HPDE6-E6E7 (cell line): ENCODE results near the gene P4HA2.

ENCODE experiments used
- DNase-seq: peaks from one replicate; pipeline ENCODE4 v3.0.0; 2011; ENCODE audit warnings: missing footprints; ENCODE audit errors: extremely low spot score

The P4HA2 gene

GRCh38 chr5:132250547-132250946, 22.9 kb upstream of the P4HA2 start:
- no peak for DNase-seq

- DNase-seq, result no peak
Measured at GRCh38 chr5:132246806-132247205, 19.2 kb upstream of the P4HA2 start.

GRCh38 chr5:132245593-132245992, 17.9 kb upstream of the P4HA2 start:
- no peak for DNase-seq

- no peak for DNase-seq
Measured at GRCh38 chr5:132243366-132243977, 15.8 kb upstream of the P4HA2 start.

GRCh38 chr5:132239776-132240175, 12.1 kb upstream of the P4HA2 start:
- DNase-seq, result no peak

- no peak for DNase-seq
Measured at GRCh38 chr5:132238901-132239500, 11.3 kb upstream of the P4HA2 start.

GRCh38 chr5:132238169-132238744, 10.6 kb upstream of the P4HA2 start:
- DNase-seq, result no peak

GRCh38 chr5:132237670-132238069, 10.0 kb upstream of the P4HA2 start:
- no peak for DNase-seq

GRCh38 chr5:132237141-132237540, 9.5 kb upstream of the P4HA2 start:
- no peak for DNase-seq

- no peak for DNase-seq
Measured at GRCh38 chr5:132235340-132235739, 7.7 kb upstream of the P4HA2 start.

- no peak for DNase-seq
Measured at GRCh38 chr5:132234684-132235062, 7.0 kb upstream of the P4HA2 start.

- no peak for DNase-seq
Measured at GRCh38 chr5:132233811-132234683, 6.4 kb upstream of the P4HA2 start.

GRCh38 chr5:132233081-132233480, 5.4 kb upstream of the P4HA2 start:
- DNase-seq, result no peak

- no peak for DNase-seq
Measured at GRCh38 chr5:132232465-132232864, 4.8 kb upstream of the P4HA2 start.

GRCh38 chr5:132230871-132231270, 3.2 kb upstream of the P4HA2 start:
- DNase-seq, result no peak

- no peak for DNase-seq
Measured at GRCh38 chr5:132229236-132229635, 1.6 kb upstream of the P4HA2 start.

- DNase-seq, result no peak
Measured at GRCh38 chr5:132228241-132229035, 785 bp upstream of the P4HA2 start.

GRCh38 chr5:132227235-132227484, 493 bp downstream of the P4HA2 start:
- no peak for DNase-seq

- no peak for DNase-seq
Measured at GRCh38 chr5:132226516-132227234, 978 bp downstream of the P4HA2 start.

GRCh38 chr5:132225165-132226032, 2.3 kb downstream of the P4HA2 start:
- DNase-seq, result peak; percentile 81
